Liver (tissue), 9 donors: ENCODE results near the gene IFT172. TPM values are rescaled to one million over a fixed set of nuclear protein-coding genes. Genes with fewer than 3 reads are reported as not detected.

Experiments
- DNase-seq: peaks from one replicate; pipeline ENCODE4 v3.0.0-alpha.2; 2017; ENCODE audit warnings: low spot score
- H3K27ac ChIP-seq, 2 donors: one replicate each; pipeline ENCODE4 v1.7.0; 2013; ENCODE audit warnings: inconsistent platforms in 2 of 2, low read length in 2 of 2, control low read depth in 1 of 2, low read depth in 1 of 2, mild to moderate bottlenecking in 1 of 2
- H3K27me3 ChIP-seq, 4 donors: one replicate each; pipeline versions ENCODE4 v1.6.1 to v1.7.0; 2013; ENCODE audit warnings: low read length in 3 of 4, inconsistent platforms in 1 of 4, mild to moderate bottlenecking in 1 of 4, moderate library complexity in 1 of 4; ENCODE audit not compliant: control insufficient read depth in 4 of 4, insufficient read depth in 4 of 4
- H3K36me3 ChIP-seq, 4 donors: one replicate each; pipeline versions ENCODE4 v1.6.1 to v1.7.0; 2013; ENCODE audit warnings: low read length in 3 of 4, mild to moderate bottlenecking in 3 of 4, low read depth in 1 of 4, moderate library complexity in 1 of 4; ENCODE audit not compliant: control insufficient read depth in 4 of 4, insufficient read depth in 3 of 4
- H3K4me1 ChIP-seq, 4 donors: one replicate each; pipeline versions ENCODE4 v1.6.1 to v1.7.0; 2013; ENCODE audit warnings: low read length in 3 of 4, mild to moderate bottlenecking in 3 of 4, moderate library complexity in 1 of 4; ENCODE audit not compliant: control insufficient read depth in 4 of 4, insufficient read depth in 4 of 4
- H3K4me3 ChIP-seq, 3 donors: one replicate each; pipeline versions ENCODE4 v1.6.1 to v1.7.0; 2013; ENCODE audit warnings: low read length in 3 of 3, control low read depth in 1 of 3, low read depth in 1 of 3, mild to moderate bottlenecking in 1 of 3
- H3K9ac ChIP-seq, 2 donors: one replicate each; pipeline ENCODE4 v1.7.0; 2013; ENCODE audit warnings: low read length in 2 of 2, mild to moderate bottlenecking in 2 of 2, moderate library complexity in 2 of 2, control low read depth in 1 of 2, low read depth in 1 of 2
- H3K9me3 ChIP-seq, 4 donors: one replicate each; pipeline versions ENCODE4 v1.6.1 to v1.7.0; 2013; ENCODE audit warnings: low read length in 3 of 4; ENCODE audit not compliant: control insufficient read depth in 4 of 4
- FOXA1 ChIP-seq: IDR thresholded peaks from 2 replicates; pipeline ENCODE4 v1.6.1; 2016; ENCODE audit warnings: antibody characterized with exemption
- GABPA ChIP-seq, 2 donors: IDR thresholded peaks in 1 of 2; conservative IDR thresholded peaks in 1 of 2; 2 replicates each; pipeline ENCODE4 v1.6.1; 2016; ENCODE audit warnings: antibody characterized with exemption in 2 of 2, mild to moderate bottlenecking in 1 of 2, moderate library complexity in 1 of 2
- HNF4A ChIP-seq, 2 donors: conservative IDR thresholded peaks; 2 replicates each; pipeline ENCODE4 v1.6.1; 2016; ENCODE audit warnings: antibody characterized with exemption in 2 of 2, mild to moderate bottlenecking in 2 of 2
- HNF4G ChIP-seq: IDR thresholded peaks from 2 replicates; pipeline ENCODE4 v1.6.1; 2016; ENCODE audit warnings: antibody characterized with exemption
- JUND ChIP-seq, 2 donors: IDR thresholded peaks; 2 replicates each; pipeline ENCODE4 v1.6.1; 2016; ENCODE audit warnings: antibody characterized with exemption in 2 of 2
- NR2F2 ChIP-seq: IDR thresholded peaks from 2 replicates; pipeline ENCODE4 v1.6.1; 2016; ENCODE audit warnings: antibody characterized with exemption
- RAD21 ChIP-seq, 2 donors: IDR thresholded peaks; 2 replicates each; pipeline ENCODE4 v1.6.1; 2016; ENCODE audit warnings: antibody characterized with exemption in 2 of 2, mild to moderate bottlenecking in 2 of 2
- RXRA ChIP-seq, 2 donors: IDR thresholded peaks; 2 replicates each; pipeline ENCODE4 v1.6.1; 2017 to 2018; ENCODE audit warnings: antibody characterized with exemption in 2 of 2, mild to moderate bottlenecking in 1 of 2
- SP1 ChIP-seq: IDR thresholded peaks from 2 replicates; pipeline ENCODE4 v1.6.1; 2018; ENCODE audit warnings: antibody characterized with exemption, mild to moderate bottlenecking
- TAF1 ChIP-seq: conservative IDR thresholded peaks from 2 replicates; pipeline ENCODE4 v1.6.1; 2016; ENCODE audit warnings: antibody characterized with exemption, mild to moderate bottlenecking
- YY1 ChIP-seq: IDR thresholded peaks from 2 replicates; pipeline ENCODE4 v1.6.1; 2016; ENCODE audit warnings: antibody characterized with exemption, mild to moderate bottlenecking
- WGBS: extraction: QIAGEN DNeasy Blood & Tissue Kit; methylation state at CpG from one replicate; pipeline ENCODE4 v1.1.7; 2013; 5-methylcytosine and 5-hydroxymethylcytosine counted together
- polyA plus RNA-seq, 2 donors: library from polyadenylated mRNA; stranded (reverse) in 1 of 2; unstranded in 1 of 2; fragments of 200-250 nt in 1 of 2; fragments of >200 nt in 1 of 2; fragmentation: Nextera tagmentation in 1 of 2; extraction: Ambion mirVana in 1 of 2; gene quantifications; one replicate each; pipeline versions ENCODE4 v1.2.1 to v1.2.3, GENCODE V29; 2013 to 2015
- total RNA-seq, 2 donors: library from RNA; depleted of rRNA; stranded (reverse); fragments of >200 nt; gene quantifications; one replicate each; pipeline ENCODE4 v1.2.3, GENCODE V29; 2014
- TF ChIP-seq, protein P1 (sequence below): IDR thresholded peaks from 2 replicates; pipeline ENCODE4 v1.6.1; 2016; ENCODE audit warnings: antibody characterized with exemption
- TF ChIP-seq, protein P2 (sequence below): IDR thresholded peaks from 2 replicates; pipeline ENCODE4 v1.6.1; 2016; ENCODE audit warnings: antibody characterized with exemption, mild to moderate bottlenecking
- TF ChIP-seq, protein P3 (sequence below): IDR thresholded peaks from 2 replicates; pipeline ENCODE4 v1.6.1; 2016; ENCODE audit warnings: antibody characterized with exemption
- donor health status: healthy.
- donor health status: healthy.
- donor health status: healthy.
- donor health status: healthy.
- donor health status: healthy.

Gene IFT172
- total and polyA plus RNA-seq, 4 donors: 2.6 to 9.8 (median 6.3) TPM

DNA sequence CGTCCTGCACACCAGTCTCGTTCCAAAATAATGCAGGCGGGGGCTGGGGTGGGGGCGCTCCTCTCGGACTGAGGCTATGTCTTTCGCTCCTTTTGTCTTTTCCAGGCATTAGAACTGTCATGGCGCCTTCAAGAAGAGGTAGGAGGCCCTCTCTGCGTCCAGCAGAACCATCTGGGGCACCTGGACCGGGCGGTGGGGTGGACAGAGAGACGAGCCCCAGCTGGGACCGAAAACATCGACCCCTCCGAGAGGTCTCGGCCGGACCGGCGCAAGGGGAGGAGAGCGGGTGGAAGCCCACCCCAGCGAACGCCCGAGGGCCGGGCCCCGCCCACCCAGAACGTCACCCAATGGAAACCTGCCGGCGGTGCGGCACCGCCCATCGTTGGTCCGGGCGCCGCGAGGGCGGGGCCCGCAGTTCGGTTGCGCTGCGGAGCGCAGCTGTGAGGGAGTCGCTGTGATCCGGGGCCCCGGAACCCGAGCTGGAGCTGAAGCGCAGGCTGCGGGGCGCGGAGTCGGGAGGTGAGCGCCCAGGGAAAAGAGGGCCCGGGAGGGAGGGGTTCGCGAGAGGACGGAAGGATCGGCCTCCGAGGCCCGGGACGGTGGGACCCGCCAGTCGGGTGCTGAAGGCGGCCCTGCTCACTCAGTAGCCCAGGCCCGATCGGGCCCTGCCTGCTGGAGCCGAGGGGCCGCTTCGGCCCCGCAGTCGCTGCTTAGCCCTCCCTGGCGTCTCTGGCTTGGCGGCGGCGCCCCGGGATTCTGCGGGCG, 61.1 kb downstream of the IFT172 start, which contains the start of gene NRBP1:
Gene NRBP1, plus strand, starts transcription at position 419 of the 765 bp plus-strand sequence. CDS start 4,643 bp downstream, outside the sequence.
- Histone ChIP-seq H3K27me3 (no peaks in the 10 kb centered on the region), H3K4me1 (peaks cover 3 to 23% (median 15%) of the 10 kb centered on the region in 4 donors), H3K4me3 (peak within 1 kb of the TSS; percentile 73 to 97 (median 91)), H3K9me3 (no peaks in the 10 kb centered on the region), H3K9ac (peak within 1 kb of the TSS; percentile 85 to 92), H3K27ac (peak within 1 kb of the TSS; percentile 97 to 98), H3K36me3 (peaks cover 0 to 6% (median 2%) of the 10 kb centered on the region in 4 donors)
- peak; percentile 95 for DNase-seq
- WGBS: under 1% methylated on average over 75 of the region's 75 CpGs
- TF ChIP-seq HNF4A (conservative IDR thresholded peaks at IDR 0.05) (peak in 1 of 2 donors; percentile 11), YY1 (peak; percentile 95), RAD21 (IDR thresholded peaks at IDR 0.05) (peak in 1 of 2 donors; percentile 26), TAF1 (peak; percentile 75), GABPA (IDR thresholded peaks at IDR 0.05 in 1 of 2, conservative IDR thresholded peaks at IDR 0.05 in 1 of 2) (peak in 1 of 2 donors; percentile 22), FOXA1 (no peak), RXRA (IDR thresholded peaks at IDR 0.05) (no peak), SP1 (peak; percentile 67), NR2F2 (no peak), JUND (IDR thresholded peaks at IDR 0.05) (no peak)
- TF ChIP-seq, protein P1, sequence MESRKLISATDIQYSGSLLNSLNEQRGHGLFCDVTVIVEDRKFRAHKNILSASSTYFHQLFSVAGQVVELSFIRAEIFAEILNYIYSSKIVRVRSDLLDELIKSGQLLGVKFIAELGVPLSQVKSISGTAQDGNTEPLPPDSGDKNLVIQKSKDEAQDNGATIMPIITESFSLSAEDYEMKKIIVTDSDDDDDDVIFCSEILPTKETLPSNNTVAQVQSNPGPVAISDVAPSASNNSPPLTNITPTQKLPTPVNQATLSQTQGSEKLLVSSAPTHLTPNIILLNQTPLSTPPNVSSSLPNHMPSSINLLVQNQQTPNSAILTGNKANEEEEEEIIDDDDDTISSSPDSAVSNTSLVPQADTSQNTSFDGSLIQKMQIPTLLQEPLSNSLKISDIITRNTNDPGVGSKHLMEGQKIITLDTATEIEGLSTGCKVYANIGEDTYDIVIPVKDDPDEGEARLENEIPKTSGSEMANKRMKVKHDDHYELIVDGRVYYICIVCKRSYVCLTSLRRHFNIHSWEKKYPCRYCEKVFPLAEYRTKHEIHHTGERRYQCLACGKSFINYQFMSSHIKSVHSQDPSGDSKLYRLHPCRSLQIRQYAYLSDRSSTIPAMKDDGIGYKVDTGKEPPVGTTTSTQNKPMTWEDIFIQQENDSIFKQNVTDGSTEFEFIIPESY: no peak
- TF ChIP-seq, protein P2, sequence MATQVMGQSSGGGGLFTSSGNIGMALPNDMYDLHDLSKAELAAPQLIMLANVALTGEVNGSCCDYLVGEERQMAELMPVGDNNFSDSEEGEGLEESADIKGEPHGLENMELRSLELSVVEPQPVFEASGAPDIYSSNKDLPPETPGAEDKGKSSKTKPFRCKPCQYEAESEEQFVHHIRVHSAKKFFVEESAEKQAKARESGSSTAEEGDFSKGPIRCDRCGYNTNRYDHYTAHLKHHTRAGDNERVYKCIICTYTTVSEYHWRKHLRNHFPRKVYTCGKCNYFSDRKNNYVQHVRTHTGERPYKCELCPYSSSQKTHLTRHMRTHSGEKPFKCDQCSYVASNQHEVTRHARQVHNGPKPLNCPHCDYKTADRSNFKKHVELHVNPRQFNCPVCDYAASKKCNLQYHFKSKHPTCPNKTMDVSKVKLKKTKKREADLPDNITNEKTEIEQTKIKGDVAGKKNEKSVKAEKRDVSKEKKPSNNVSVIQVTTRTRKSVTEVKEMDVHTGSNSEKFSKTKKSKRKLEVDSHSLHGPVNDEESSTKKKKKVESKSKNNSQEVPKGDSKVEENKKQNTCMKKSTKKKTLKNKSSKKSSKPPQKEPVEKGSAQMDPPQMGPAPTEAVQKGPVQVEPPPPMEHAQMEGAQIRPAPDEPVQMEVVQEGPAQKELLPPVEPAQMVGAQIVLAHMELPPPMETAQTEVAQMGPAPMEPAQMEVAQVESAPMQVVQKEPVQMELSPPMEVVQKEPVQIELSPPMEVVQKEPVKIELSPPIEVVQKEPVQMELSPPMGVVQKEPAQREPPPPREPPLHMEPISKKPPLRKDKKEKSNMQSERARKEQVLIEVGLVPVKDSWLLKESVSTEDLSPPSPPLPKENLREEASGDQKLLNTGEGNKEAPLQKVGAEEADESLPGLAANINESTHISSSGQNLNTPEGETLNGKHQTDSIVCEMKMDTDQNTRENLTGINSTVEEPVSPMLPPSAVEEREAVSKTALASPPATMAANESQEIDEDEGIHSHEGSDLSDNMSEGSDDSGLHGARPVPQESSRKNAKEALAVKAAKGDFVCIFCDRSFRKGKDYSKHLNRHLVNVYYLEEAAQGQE: peak; percentile 27
- TF ChIP-seq, protein P3, sequence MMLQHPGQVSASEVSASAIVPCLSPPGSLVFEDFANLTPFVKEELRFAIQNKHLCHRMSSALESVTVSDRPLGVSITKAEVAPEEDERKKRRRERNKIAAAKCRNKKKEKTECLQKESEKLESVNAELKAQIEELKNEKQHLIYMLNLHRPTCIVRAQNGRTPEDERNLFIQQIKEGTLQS: peak; percentile 4

DNA sequence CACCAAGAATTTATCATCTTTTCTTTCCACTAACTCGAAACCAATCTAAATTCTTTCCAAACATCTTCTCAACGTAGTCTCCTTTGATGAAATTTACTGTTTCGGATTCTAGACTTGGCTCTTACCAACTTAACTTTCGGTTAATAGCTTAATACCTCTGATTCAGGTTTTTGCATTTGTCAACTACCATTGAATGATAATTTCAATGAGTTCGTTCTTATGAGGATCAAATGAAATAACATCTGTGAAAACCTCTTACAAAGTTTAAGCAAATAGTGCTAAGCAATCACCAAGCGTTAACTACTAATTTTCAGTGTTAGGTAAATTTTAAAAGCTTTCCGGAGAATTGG, 61.7 kb downstream of the IFT172 start:
- no peak for TF ChIP-seq HNF4G
- TF ChIP-seq, protein P3: peak; percentile 4
- H3K27ac ChIP-seq: peak overlapping the region; percentile 97 to 98
- WGBS: 20% methylated on average over 7 of the region's 7 CpGs
- no peak for DNase-seq
- peaks cover 0 to under 1% (median 0%) of the 10 kb centered on the region in 4 donors for H3K36me3 ChIP-seq
- H3K4me1 ChIP-seq: peaks cover 3 to 23% (median 15%) of the 10 kb centered on the region in 4 donors
- H3K27me3 ChIP-seq: no peaks in the 10 kb centered on the region
- H3K9me3 ChIP-seq: no peaks in the 10 kb centered on the region
- peak overlapping the region; percentile 71 to 84 for H3K9ac ChIP-seq
- H3K4me3 ChIP-seq: peak overlapping the region; percentile 73 to 97 (median 90)
